Measurements from ENCODE around the gene AMIGO3.

DNA sequence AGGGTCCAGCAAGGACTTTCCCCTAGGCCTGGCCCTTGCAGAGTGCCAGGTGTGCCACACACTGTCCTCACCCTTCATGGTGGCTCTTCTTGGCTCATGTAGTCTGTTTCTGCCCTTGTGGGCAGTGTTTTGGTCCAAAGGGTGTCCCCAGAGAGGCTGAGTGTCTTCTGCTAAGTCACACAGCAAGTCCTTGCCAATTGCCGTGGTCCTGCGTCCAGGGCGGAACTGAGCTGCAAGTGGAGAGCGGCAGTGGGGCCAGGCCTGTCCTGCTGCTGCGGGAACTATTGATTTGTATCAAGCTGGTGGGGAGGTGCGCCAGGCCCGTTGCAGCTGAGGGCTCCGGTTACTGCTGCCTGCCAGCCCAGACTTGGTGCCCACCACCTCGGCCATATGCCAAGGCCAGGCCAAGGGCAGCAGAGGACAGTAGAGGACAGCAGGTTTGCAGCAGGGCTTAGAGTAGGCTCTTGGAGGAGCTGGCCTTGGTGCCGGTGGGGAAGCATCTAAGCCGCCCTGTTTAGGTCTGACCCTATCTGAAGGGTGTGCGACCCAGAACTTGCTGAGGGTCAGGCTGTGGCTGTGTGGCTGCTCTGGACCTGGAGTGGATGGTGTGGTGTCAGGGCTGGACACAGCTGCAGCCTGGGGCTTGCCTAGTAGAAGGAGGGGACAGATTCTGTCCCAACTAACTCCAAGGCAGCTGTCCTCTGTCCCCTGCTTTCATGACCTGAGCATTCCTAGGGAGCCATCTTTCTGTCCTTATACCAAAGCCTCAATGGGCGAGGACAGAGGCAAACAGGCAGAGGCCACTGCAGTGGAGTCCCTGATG is 4.5 kb downstream of the AMIGO3 start:
- TF ChIP-seq, protein P1, sequence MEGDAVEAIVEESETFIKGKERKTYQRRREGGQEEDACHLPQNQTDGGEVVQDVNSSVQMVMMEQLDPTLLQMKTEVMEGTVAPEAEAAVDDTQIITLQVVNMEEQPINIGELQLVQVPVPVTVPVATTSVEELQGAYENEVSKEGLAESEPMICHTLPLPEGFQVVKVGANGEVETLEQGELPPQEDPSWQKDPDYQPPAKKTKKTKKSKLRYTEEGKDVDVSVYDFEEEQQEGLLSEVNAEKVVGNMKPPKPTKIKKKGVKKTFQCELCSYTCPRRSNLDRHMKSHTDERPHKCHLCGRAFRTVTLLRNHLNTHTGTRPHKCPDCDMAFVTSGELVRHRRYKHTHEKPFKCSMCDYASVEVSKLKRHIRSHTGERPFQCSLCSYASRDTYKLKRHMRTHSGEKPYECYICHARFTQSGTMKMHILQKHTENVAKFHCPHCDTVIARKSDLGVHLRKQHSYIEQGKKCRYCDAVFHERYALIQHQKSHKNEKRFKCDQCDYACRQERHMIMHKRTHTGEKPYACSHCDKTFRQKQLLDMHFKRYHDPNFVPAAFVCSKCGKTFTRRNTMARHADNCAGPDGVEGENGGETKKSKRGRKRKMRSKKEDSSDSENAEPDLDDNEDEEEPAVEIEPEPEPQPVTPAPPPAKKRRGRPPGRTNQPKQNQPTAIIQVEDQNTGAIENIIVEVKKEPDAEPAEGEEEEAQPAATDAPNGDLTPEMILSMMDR (conservative IDR thresholded peaks at IDR 0.05), result no peak
- TF ChIP-seq EZH2 (IDR thresholded peaks at IDR 0.05; ENCODE audit: low read depth), result no peak
